Fibroblast of lung (primary cell): ENCODE data around the gene INHBB. TPM values are rescaled to one million over a fixed set of nuclear protein-coding genes. Genes with fewer than 3 reads are reported as not detected.

Experiments
- DNase-seq, 2 donors: peaks; one replicate each; pipeline versions ENCODE4 v3.0.0 to v3.0.0-alpha.2; 2010; ENCODE audit warnings: low read depth in 2 of 2
- H2AFZ ChIP-seq: 2 replicates; pipeline ENCODE4 v1.5.1; 2012; ENCODE audit warnings: low read length, control low read depth, inconsistent platforms
- H3K27ac ChIP-seq: 2 replicates; pipeline ENCODE4 v1.5.1; 2011; ENCODE audit warnings: low read length, control low read depth; ENCODE audit not compliant: insufficient read depth
- H3K27me3 ChIP-seq: 2 replicates; pipeline ENCODE4 v1.5.1; 2011; ENCODE audit warnings: mild to moderate bottlenecking, low read length; ENCODE audit not compliant: control insufficient read depth, insufficient read depth
- H3K36me3 ChIP-seq: 2 replicates; pipeline ENCODE4 v1.5.1; 2011; ENCODE audit warnings: low read length; ENCODE audit not compliant: control insufficient read depth, insufficient read depth
- H3K4me1 ChIP-seq: 2 replicates; pipeline ENCODE4 v1.5.1; 2011; ENCODE audit warnings: low read length; ENCODE audit not compliant: control insufficient read depth, insufficient read depth; ENCODE audit errors: extremely low read depth
- H3K4me2 ChIP-seq: 2 replicates; pipeline ENCODE4 v1.5.1; 2011; ENCODE audit warnings: low read length, control low read depth; ENCODE audit not compliant: insufficient read depth; ENCODE audit errors: extremely low read depth
- H3K4me3 ChIP-seq, 4 experiments: fragments of 200-600 bp in 1 of 4; sonication (generic) in 1 of 4; replicated peaks in 1 of 4; 2 replicates each; pipeline ENCODE4 v1.5.1; 2011 to 2016; ENCODE audit warnings: low read length in 4 of 4, low read depth in 3 of 4, mild to moderate bottlenecking in 3 of 4, control low read depth in 2 of 4, inconsistent platforms in 1 of 4, mixed read lengths in 1 of 4; ENCODE audit not compliant: insufficient read depth in 1 of 4; ENCODE audit errors: control extremely low read depth in 1 of 4
- H3K79me2 ChIP-seq: 2 replicates; pipeline ENCODE4 v1.5.1; 2012; ENCODE audit warnings: mild to moderate bottlenecking, low read length, inconsistent platforms; ENCODE audit not compliant: control insufficient read depth, insufficient read depth
- H3K9ac ChIP-seq: 2 replicates; pipeline ENCODE4 v1.5.1; 2011; ENCODE audit warnings: mild to moderate bottlenecking, low read length, control low read depth; ENCODE audit not compliant: insufficient read depth
- H3K9me3 ChIP-seq: 2 replicates; pipeline ENCODE4 v1.5.1; 2012; ENCODE audit warnings: low read depth, low read length; ENCODE audit not compliant: control insufficient read depth, insufficient read depth
- H4K20me1 ChIP-seq: 2 replicates; pipeline ENCODE4 v1.5.1; 2011; ENCODE audit warnings: low read length; ENCODE audit not compliant: control insufficient read depth, insufficient read depth; ENCODE audit errors: extremely low read depth
- EZH2 ChIP-seq: IDR thresholded peaks from 2 replicates; pipeline ENCODE4 v1.5.1; 2012; ENCODE audit warnings: low read length, control low read depth, mild to moderate bottlenecking; ENCODE audit errors: missing control alignments
- polyA plus RNA-seq, 2 donors: library from polyadenylated mRNA; depleted of rRNA in 1 of 2; stranded (reverse) in 1 of 2; unstranded in 1 of 2; fragments of >200 nt; gene quantifications; 2 replicates each; pipeline ENCODE4 v1.2.1, GENCODE V29; 2011 to 2012; ENCODE audit warnings: missing spikeins in 1 of 2
- total RNA-seq: library from RNA; depleted of rRNA; stranded (reverse); fragments of >200 nt; gene quantifications from 2 replicates; pipeline ENCODE4 v1.2.1, GENCODE V29; 2014
- TF ChIP-seq, protein P1 (sequence below), 2 donors: IDR thresholded peaks in 1 of 2; conservative IDR thresholded peaks in 1 of 2; 1 replicate in 1 of 2; 2 replicates in 1 of 2; pipeline ENCODE4 v1.5.1; 2011 to 2012; ENCODE audit warnings: low read length in 2 of 2, control low read depth in 1 of 2, inconsistent platforms in 1 of 2, low read depth in 1 of 2, mild to moderate bottlenecking in 1 of 2

INHBB gene
- total and polyA plus RNA-seq, 2 donors (not counting 1 experiment from before 2014, with no cell fraction given) = 0.01 TPM; not detected in 1

DNA sequence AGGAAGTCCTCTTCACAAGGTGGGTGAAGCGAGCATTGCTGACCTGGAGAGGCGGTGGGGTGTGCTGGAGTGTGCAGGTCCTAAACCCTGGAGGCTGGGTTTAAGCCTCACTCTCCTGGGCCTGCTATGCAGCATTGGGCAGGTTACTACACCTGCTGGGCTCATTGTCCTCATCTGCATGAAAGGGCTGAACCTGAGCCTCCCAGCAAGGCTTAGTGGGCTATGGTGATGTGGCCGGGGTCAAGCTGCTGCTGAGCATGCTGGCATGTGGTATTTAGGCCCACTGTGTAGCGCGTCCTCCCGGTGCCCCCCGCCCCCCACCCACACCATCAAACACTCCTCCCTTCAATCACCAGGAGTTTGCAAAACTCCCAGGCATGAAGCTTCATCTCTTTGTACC lies 37.3 kb downstream of the INHBB start:
- H3K4me2 ChIP-seq = no peak overlapping the region
- no peaks in the 10 kb centered on the region for H3K79me2 ChIP-seq
- H3K9ac ChIP-seq = no peak overlapping the region
- peaks cover 2% of the 10 kb centered on the region for H3K27me3 ChIP-seq
- no peaks in the 10 kb centered on the region for H4K20me1 ChIP-seq
- H3K36me3 ChIP-seq = no peaks in the 10 kb centered on the region
- H2AFZ ChIP-seq = no peak overlapping the region
- H3K9me3 ChIP-seq = no peaks in the 10 kb centered on the region
- DNase-seq = no peak
- no peaks in the 10 kb centered on the region for H3K4me1 ChIP-seq
- no peak for TF ChIP-seq EZH2
- TF ChIP-seq, protein P1, sequence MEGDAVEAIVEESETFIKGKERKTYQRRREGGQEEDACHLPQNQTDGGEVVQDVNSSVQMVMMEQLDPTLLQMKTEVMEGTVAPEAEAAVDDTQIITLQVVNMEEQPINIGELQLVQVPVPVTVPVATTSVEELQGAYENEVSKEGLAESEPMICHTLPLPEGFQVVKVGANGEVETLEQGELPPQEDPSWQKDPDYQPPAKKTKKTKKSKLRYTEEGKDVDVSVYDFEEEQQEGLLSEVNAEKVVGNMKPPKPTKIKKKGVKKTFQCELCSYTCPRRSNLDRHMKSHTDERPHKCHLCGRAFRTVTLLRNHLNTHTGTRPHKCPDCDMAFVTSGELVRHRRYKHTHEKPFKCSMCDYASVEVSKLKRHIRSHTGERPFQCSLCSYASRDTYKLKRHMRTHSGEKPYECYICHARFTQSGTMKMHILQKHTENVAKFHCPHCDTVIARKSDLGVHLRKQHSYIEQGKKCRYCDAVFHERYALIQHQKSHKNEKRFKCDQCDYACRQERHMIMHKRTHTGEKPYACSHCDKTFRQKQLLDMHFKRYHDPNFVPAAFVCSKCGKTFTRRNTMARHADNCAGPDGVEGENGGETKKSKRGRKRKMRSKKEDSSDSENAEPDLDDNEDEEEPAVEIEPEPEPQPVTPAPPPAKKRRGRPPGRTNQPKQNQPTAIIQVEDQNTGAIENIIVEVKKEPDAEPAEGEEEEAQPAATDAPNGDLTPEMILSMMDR (conservative IDR thresholded peaks at IDR 0.05 in 1 of 2, IDR thresholded peaks at IDR 0.05 in 1 of 2; ENCODE audit: low read depth in 1 of 2, low read length in 2 of 2) = no peak
- no peak overlapping the region for H3K27ac ChIP-seq
- H3K4me3 ChIP-seq = no peak overlapping the region

DNA sequence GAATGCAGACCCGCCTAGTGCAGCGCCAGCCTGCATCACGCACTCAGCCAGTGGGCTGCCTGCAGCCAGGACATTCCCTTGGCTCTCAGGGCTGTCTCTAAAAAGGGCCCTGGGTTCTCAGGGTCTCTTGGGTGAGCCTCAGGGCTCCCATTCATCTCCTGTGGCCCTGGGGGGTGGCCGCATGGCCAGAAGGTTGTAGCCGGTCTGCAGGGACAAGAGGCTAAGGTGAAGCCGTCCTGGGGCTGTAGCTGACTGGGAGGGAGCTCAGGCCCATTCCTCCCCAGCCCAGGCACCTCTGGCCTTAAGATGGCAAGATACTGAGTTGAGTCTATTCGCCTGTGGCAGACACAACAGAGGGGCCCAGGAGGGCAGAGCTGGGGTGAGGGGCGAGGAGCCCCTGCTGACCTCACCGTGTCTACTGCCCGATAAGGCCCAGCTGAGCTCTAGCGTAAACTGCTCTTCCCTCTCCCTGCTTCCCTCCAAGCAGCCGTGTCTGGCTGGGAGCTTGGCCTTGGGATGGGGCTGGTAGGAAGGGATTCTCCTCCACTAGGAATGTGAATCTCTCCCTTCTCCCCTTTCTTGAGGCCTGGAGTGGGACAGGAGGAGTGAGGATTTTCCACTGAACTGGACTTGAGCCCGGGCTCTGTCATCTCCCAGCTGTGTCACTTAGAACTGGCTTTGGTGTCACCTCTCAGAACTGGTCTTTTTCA lies 37.9 kb downstream of the INHBB start:
- no peaks in the 10 kb centered on the region for H3K9me3 ChIP-seq
- TF ChIP-seq EZH2 = no peak
- TF ChIP-seq, protein P1 (conservative IDR thresholded peaks at IDR 0.05 in 1 of 2, IDR thresholded peaks at IDR 0.05 in 1 of 2; ENCODE audit: low read depth in 1 of 2, low read length in 2 of 2) = no peak
- no peaks in the 10 kb centered on the region for H3K36me3 ChIP-seq
- H3K27ac ChIP-seq = no peak overlapping the region
- H3K79me2 ChIP-seq = no peaks in the 10 kb centered on the region
- H4K20me1 ChIP-seq = no peaks in the 10 kb centered on the region
- no peak for DNase-seq
- H2AFZ ChIP-seq = no peak overlapping the region
- H3K4me2 ChIP-seq = no peak overlapping the region
- H3K27me3 ChIP-seq = peaks cover 2% of the 10 kb centered on the region
- no peak overlapping the region for H3K9ac ChIP-seq
- no peaks in the 10 kb centered on the region for H3K4me1 ChIP-seq
- H3K4me3 ChIP-seq = no peak overlapping the region

DNA sequence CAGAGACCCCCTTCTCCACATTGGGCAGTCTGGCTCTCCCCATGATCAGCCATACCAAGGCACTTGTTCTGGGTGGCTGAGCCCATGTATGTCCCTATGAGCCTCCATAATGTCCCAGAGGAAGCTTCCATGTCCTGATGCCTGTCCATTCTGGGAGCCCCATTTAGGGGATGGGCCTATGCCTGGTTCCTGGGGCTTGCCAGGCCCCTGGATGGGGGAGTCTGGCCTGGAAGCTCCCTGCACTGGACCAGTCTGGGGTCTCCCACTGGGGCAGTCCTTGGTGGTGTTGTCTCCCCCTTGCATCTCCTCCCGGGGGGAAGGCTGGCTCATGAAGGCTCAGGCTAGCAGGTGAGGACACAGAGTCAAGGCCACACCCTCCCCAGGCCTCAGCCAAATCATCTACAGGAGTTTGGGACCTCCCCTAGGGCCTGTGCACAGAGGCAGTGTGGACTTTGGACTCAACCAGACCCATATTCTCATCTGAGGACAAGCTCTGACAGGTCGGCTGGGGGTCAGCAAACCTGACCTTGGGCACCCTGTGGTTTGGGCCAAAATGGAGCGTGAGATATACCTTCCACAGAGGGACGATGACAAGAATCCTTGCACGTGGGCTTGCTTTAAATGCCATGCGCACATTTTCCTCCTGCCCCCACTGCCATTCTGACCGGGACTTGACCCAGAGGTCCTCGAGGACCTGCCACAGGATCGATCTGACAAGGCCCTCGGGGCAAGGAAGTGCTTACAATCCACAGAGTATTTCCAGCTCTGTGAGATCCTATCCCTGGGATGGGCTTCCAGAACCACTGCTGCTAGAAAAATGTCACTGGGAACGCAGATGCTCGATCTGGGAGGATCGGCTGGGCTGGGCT lies 38.8 kb downstream of the INHBB start:
- Histone ChIP-seq H3K9ac (no peak overlapping the region), H3K4me2 (no peak overlapping the region), H2AFZ (no peak overlapping the region), H4K20me1 (no peaks in the 10 kb centered on the region), H3K9me3 (no peaks in the 10 kb centered on the region), H3K4me3 (no peak overlapping the region), H3K27ac (no peak overlapping the region), H3K27me3 (peaks cover 2% of the 10 kb centered on the region), H3K36me3 (no peaks in the 10 kb centered on the region), H3K4me1 (no peaks in the 10 kb centered on the region), H3K79me2 (no peaks in the 10 kb centered on the region)
- TF ChIP-seq EZH2 = no peak
- TF ChIP-seq, protein P1 (conservative IDR thresholded peaks at IDR 0.05 in 1 of 2, IDR thresholded peaks at IDR 0.05 in 1 of 2; ENCODE audit: low read depth in 1 of 2, low read length in 2 of 2) = no peak
- DNase-seq = no peak
